Measurements from ENCODE around the gene CSPG4.

The CSPG4 gene

GRCh38 chr15:75631935-75632334 is 80.7 kb downstream of the CSPG4 start:
- H3K4me3 ChIP-seq (replicated peaks; ENCODE audit: low read depth, low read length) = no peak overlapping the region
- DNase-seq (ENCODE audit: low read depth) = no peak
- TF ChIP-seq CTCF (IDR thresholded peaks at IDR 0.05; ENCODE audit: low read length, missing control alignments) = no peak

DNA sequence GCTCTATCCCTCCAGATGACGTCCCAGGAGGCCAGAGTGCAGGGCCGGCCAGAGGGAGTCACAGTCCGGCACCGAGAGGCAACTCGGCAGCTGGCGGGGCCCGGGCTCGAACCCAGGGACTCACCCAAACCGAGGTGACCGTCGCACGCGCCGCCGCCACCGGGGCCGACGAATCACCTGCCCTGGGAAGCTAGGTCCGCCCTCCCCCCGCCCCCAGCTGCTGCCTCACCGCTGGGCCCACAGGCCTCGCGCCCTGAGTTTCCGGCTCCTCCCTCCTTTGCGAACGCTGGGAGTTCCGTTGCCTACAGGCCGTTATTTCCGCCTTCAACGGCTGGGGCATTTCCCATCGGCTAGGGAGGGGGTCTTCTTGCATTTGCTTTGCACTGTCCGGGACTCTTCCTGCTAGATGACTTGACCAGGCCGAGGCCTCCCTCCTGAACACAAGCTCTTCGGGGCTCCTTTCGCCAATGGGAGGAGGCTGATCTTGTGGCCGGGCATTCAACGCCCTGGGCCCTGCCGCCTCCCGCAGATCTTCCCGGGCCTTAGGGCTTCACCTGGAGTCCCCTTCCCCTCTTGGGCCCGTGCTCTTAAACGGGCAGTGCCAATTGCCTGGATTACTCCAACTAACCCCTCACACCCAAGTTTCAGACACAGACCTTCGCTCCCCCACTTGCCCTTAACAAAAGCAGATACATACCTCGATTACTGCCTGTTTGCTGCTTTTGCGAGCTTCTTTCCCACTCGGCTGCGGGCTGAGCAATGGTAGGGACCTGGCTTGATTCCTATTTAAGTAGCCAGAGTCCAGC is 86.9 kb downstream of the CSPG4 start, which contains the start of gene SNUPN:
Gene SNUPN, minus strand, starts transcription at position 184 of the 806 bp plus-strand sequence. CDS start 4,674 bp downstream, outside the sequence.
- DNase-seq (ENCODE audit: low read depth) = peak; percentile 92
- TF ChIP-seq CTCF (IDR thresholded peaks at IDR 0.05; ENCODE audit: low read length, missing control alignments) = no peak

More for the DNA sequence above, 86.9 kb downstream of the CSPG4 start, which contains the start of gene SNUPN:
- H3K4me3 ChIP-seq (replicated peaks; ENCODE audit: low read depth, low read length) = peak within 1 kb of the TSS; percentile 90

Measured in fibroblast of pulmonary artery (primary cell).